Adrenal gland (tissue), 12 donors: ENCODE measurements around the gene CCDC186. TPM values are rescaled to one million over a fixed set of nuclear protein-coding genes. Genes with fewer than 3 reads are reported as not detected.

Experiments
- DNase-seq, 7 donors: peaks; one replicate each; pipeline ENCODE4 v3.0.0-alpha.2; 2019 to 2020
- H3K27ac ChIP-seq, 5 donors: fragments of 200-600 bp; sonication (generic) in 4 of 5; 1 replicate in 3 of 5; 2 replicates in 2 of 5; pipeline versions ENCODE4 v1.5.1 to v1.8.0; 2016 to 2020; ENCODE audit warnings: mild to moderate bottlenecking in 1 of 5
- H3K27me3 ChIP-seq: fragments of 200-600 bp; 2 replicates; pipeline ENCODE4 v1.8.0; 2021
- H3K36me3 ChIP-seq, 2 donors: fragments of 200-600 bp; replicated peaks in 1 of 2; 1 replicate in 1 of 2; 2 replicates in 1 of 2; pipeline versions ENCODE4 v1.5.1 to v1.8.0; 2018 to 2022
- H3K4me1 ChIP-seq, 2 donors: fragments of 200-600 bp; replicated peaks in 1 of 2; 1 replicate in 1 of 2; 2 replicates in 1 of 2; pipeline versions ENCODE4 v1.5.1 to v1.8.0; 2018 to 2021
- H3K4me3 ChIP-seq, 4 donors: fragments of 200-600 bp; sonication (generic) in 3 of 4; one replicate each; pipeline ENCODE4 v1.5.1; 2016 to 2018
- H3K9me3 ChIP-seq, 3 donors: fragments of 200-600 bp; sonication (generic) in 1 of 3; replicated peaks in 1 of 3; 1 replicate in 2 of 3; 2 replicates in 1 of 3; pipeline versions ENCODE4 v1.5.1 to v1.8.0; 2016 to 2021
- POLR2A ChIP-seq, 2 donors: fragments of 450-650 bp; IDR thresholded peaks; one replicate each; pipeline ENCODE4 v1.6.1; 2017; ENCODE audit warnings: antibody characterized with exemption in 2 of 2, mild to moderate bottlenecking in 2 of 2, moderate library complexity in 1 of 2
- WGBS, 4 donors: extraction: QIAGEN DNeasy Blood & Tissue Kit in 2 of 4; methylation state at CpG; one replicate each; pipeline versions ENCODE4 v1.1.5 to v1.1.7; 2013 to 2017; 5-methylcytosine and 5-hydroxymethylcytosine counted together
- intact Hi-C, 2 donors: fragments of 100-400 bp; cut with DNase I; formaldehyde crosslinking; loops; one replicate each; pipeline versions ENCODE4 v1.14.1 to v1.15.0; 2022 to 2023
- polyA plus RNA-seq, 3 donors: library from polyadenylated mRNA; stranded (reverse); fragments of 200-250 nt in 2 of 3; fragments of 350-450 nt in 1 of 3; fragmentation: Illumina TruSeq in 1 of 3; extraction: RNeasy Lipid Tissue Mini Kit (QIAGEN cat#74804) in 1 of 3; gene quantifications; one replicate each; pipeline ENCODE4 v1.2.3, GENCODE V29; 2013 to 2014
- total RNA-seq, 9 donors: library from RNA; depleted of rRNA in 4 of 9; stranded (reverse); fragments of >200 nt in 4 of 9; fragments of 120-200 nt in 1 of 9; fragmentation: NEBNext Ultra II Directional in 1 of 9; extraction: Animal tissue kit (Norgen Biotek cat#: 25700) in 1 of 9; gene quantifications; one replicate each; pipeline versions ENCODE4 v1.1.0 to v1.2.4, GENCODE V29; 2013 to 2023
- TF ChIP-seq, protein P1 (sequence below), 6 experiments: fragments of 450-650 bp in 4 of 6; fragments of 200-600 bp in 2 of 6; sonication (generic) in 1 of 6; IDR thresholded peaks; 1 replicate in 5 of 6; 2 replicates in 1 of 6; pipeline versions ENCODE4 v1.5.1 to v1.8.0; 2016 to 2021; ENCODE audit warnings: antibody characterized with exemption in 6 of 6, mild to moderate bottlenecking in 2 of 6, moderate library complexity in 1 of 6
- donor health status: healthy with polysubstance abuse.
- donor health status: Bipolar disorder and iron deficiency.
- donor health status: DM: yes; HTN: yes; CAD: no.
- donor health status: DM: no; HTN: no; CAD: no.
- donor health status: DM: no; HTN: no; CAD: no.
- donor health status: DM: yes; HTN: yes; CAD: no.

CCDC186 gene
- total and polyA plus RNA-seq, 12 donors: 1.9 to 20.1 (median 16.8) TPM

DNA sequence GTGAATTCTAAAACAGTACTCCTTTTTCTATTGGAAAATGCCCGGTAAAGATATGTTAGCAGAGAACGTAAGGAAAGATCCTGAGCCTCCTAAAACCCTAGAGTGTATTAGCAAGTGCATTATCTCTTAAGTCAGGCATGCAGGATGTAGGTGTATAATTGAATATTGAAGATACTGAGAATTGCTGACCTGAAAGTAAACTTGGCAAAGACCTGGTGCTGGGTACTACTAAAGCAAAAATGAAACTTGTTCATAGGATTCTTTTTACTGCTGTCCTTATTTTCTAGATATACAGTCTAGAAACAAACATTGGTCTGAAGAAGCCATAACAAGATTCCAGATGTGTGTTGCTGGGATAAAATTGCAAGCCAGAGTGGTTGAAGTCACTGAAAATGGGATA is 46.3 kb upstream of the CCDC186 start:
- 70 to 83% (median 74%) methylated on average over 2 of the region's 2 CpGs for WGBS, 4 donors

DNA sequence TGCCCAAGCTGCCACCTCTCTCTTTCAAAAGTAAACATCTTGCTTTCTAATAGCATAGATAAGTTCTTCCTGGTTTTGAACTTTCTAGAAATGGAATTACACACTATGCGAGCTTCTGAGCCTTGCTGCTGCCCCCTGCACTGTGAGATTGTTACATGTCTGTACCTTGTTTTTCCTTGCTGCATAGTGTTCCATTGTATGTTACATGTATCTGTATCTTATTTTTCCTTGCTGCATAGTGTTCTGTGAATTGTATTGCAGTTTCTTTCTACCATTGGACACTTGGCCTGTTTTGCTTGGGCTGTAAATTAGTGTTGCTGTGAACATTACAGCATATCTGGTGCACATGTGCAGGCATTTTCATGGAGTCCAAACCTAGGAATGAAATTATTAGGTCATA is 41.0 kb upstream of the CCDC186 start:
- WGBS, 4 donors: 71 to 93% (median 79%) methylated on average over 1 of the region's 1 CpG
- Histone ChIP-seq H3K36me3 (no peaks in the 10 kb centered on the region), H3K4me1 (no peaks in the 10 kb centered on the region), H3K27me3 (no peaks in the 10 kb centered on the region), H3K4me3 (no peak overlapping the region), H3K9me3 (no peaks in the 10 kb centered on the region), H3K27ac (no peak overlapping the region)
- no peak for DNase-seq
- TF ChIP-seq, protein P1, sequence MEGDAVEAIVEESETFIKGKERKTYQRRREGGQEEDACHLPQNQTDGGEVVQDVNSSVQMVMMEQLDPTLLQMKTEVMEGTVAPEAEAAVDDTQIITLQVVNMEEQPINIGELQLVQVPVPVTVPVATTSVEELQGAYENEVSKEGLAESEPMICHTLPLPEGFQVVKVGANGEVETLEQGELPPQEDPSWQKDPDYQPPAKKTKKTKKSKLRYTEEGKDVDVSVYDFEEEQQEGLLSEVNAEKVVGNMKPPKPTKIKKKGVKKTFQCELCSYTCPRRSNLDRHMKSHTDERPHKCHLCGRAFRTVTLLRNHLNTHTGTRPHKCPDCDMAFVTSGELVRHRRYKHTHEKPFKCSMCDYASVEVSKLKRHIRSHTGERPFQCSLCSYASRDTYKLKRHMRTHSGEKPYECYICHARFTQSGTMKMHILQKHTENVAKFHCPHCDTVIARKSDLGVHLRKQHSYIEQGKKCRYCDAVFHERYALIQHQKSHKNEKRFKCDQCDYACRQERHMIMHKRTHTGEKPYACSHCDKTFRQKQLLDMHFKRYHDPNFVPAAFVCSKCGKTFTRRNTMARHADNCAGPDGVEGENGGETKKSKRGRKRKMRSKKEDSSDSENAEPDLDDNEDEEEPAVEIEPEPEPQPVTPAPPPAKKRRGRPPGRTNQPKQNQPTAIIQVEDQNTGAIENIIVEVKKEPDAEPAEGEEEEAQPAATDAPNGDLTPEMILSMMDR (IDR thresholded peaks at IDR 0.05): no peak
- no peak for TF ChIP-seq POLR2A (IDR thresholded peaks at IDR 0.05)
- intact Hi-C loops: no loop called here

More for the DNA sequence above, 46.3 kb upstream of the CCDC186 start:
- no peak overlapping the region for H3K27ac ChIP-seq
- no peak overlapping the region for H3K4me3 ChIP-seq
- H3K36me3 ChIP-seq: no peaks in the 10 kb centered on the region
- H3K27me3 ChIP-seq: peaks cover 16% of the 10 kb centered on the region
- TF ChIP-seq POLR2A (IDR thresholded peaks at IDR 0.05): no peak
- TF ChIP-seq, protein P1 (IDR thresholded peaks at IDR 0.05): no peak
- H3K9me3 ChIP-seq: no peaks in the 10 kb centered on the region
- intact Hi-C loops: no loop called here
- DNase-seq: no peak
- no peaks in the 10 kb centered on the region for H3K4me1 ChIP-seq

DNA sequence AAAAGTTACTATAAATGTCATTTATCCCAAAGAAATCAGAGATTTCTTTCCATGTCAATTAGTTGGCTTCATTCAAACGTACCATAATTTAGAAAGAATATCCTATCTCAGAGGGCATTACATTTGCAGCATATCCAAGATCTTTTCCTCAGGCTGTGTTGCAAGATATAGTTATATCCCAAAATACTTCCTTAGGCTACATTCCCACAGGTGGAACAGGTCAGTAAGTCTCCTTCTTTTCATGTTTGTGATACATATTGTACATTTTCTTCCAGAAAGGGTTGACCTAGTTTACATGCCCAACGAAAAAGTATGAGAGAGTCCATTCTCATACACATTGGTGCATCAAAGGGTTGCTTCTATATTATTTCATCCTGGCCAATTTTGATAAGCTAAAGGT is 38.1 kb upstream of the CCDC186 start:
- Histone ChIP-seq H3K9me3 (no peaks in the 10 kb centered on the region), H3K4me1 (no peaks in the 10 kb centered on the region), H3K27me3 (no peaks in the 10 kb centered on the region), H3K36me3 (no peaks in the 10 kb centered on the region), H3K4me3 (no peak overlapping the region), H3K27ac (no peak overlapping the region)
- intact Hi-C loops: no loop called here
- no peak for DNase-seq
- TF ChIP-seq, protein P1 (IDR thresholded peaks at IDR 0.05): no peak
- no peak for TF ChIP-seq POLR2A (IDR thresholded peaks at IDR 0.05)
- 69 to 81% (median 75%) methylated on average over 2 of the region's 2 CpGs for WGBS, 4 donors

DNA sequence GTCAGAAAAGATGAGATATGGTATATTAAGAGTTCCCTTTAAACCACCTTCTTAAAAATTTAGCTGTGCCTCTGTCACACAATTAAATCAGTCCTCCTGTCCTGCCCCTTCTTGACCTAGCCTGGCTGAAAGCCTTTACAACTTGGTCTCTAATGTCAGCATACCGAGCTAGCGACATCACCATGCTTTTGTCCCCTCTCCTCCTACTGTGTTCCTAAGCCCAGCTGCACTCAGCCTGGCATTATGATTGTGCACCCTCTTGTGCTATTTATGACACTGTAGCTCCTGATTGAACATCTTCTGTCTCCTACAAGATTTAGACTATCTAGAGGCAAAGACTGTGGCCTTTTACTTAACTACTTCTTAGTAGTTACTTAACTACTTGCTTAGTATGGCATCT is 34.3 kb upstream of the CCDC186 start:
- Histone ChIP-seq H3K27me3 (no peaks in the 10 kb centered on the region), H3K9me3 (no peaks in the 10 kb centered on the region), H3K4me3 (no peak overlapping the region), H3K27ac (no peak overlapping the region), H3K4me1 (no peaks in the 10 kb centered on the region), H3K36me3 (no peaks in the 10 kb centered on the region)
- TF ChIP-seq, protein P1 (IDR thresholded peaks at IDR 0.05): no peak
- no peak for TF ChIP-seq POLR2A (IDR thresholded peaks at IDR 0.05)
- 93 to 100% (median 95%) methylated on average over 2 of the region's 2 CpGs for WGBS, 4 donors
- intact Hi-C loops: no loop called here
- DNase-seq: no peak
